Neural crest cell (in vitro differentiated cells): ENCODE results near the gene LARGE1. TPM values are rescaled to one million over a fixed set of nuclear protein-coding genes. Genes with fewer than 3 reads are reported as not detected.

Source experiments
- DNase-seq: peaks from one replicate; pipeline ENCODE4 v3.0.0; 2021; ENCODE audit warnings: low read depth, mixed read lengths, low spot score
- H3K27ac Mint-ChIP-seq: one replicate; pipeline ENCODE4 v1.8.0; 2021; ENCODE audit warnings: mild to moderate bottlenecking, mixed read lengths; ENCODE audit not compliant: unreplicated experiment
- H3K27me3 Mint-ChIP-seq: 2 replicates; pipeline ENCODE4 v1.8.0; 2021; ENCODE audit warnings: low read depth, mild to moderate bottlenecking, mixed read lengths
- H3K36me3 Mint-ChIP-seq: 2 replicates; pipeline ENCODE4 v1.8.0; 2021; ENCODE audit warnings: low read depth, mild to moderate bottlenecking, mixed read lengths
- H3K4me1 Mint-ChIP-seq: 2 replicates; pipeline ENCODE4 v1.8.0; 2021; ENCODE audit warnings: mixed read lengths
- H3K4me3 Mint-ChIP-seq: one replicate; pipeline ENCODE4 v1.8.0; 2021; ENCODE audit warnings: mild to moderate bottlenecking, mixed read lengths
- H3K9me3 Mint-ChIP-seq: 2 replicates; pipeline ENCODE4 v1.8.0; 2021; ENCODE audit warnings: mixed read lengths
- CTCF ChIP-seq: fragments of 200-600 bp; sonication (generic); conservative IDR thresholded peaks from 2 replicates; pipeline ENCODE4 v1.5.0; 2021; ENCODE audit warnings: antibody characterized with exemption, mild to moderate bottlenecking
- total RNA-seq: library from RNA; stranded (reverse); gene quantifications from 2 replicates; pipeline ENCODE4 v1.2.1, GENCODE V29; 2021

The LARGE1 gene
- total RNA-seq, 1 donor from 2014 or later, result 33.0 TPM

- no peaks in the 10 kb centered on the region for H3K9me3 Mint-ChIP-seq
Observed at GRCh38 chr22:33913188-33913587, 7.1 kb downstream of the LARGE1 start.

GRCh38 chr22:33909911-33910310 lies 10.4 kb downstream of the LARGE1 start:
- no peak overlapping the region for H3K27ac Mint-ChIP-seq
- peaks cover 3% of the 10 kb centered on the region for H3K4me1 Mint-ChIP-seq
- H3K36me3 Mint-ChIP-seq, result peaks cover 19% of the 10 kb centered on the region
- no peaks in the 10 kb centered on the region for H3K27me3 Mint-ChIP-seq
- no peak for TF ChIP-seq CTCF
- peaks cover 2% of the 10 kb centered on the region for H3K9me3 Mint-ChIP-seq
- H3K4me3 Mint-ChIP-seq, result no peak overlapping the region
- no peak for DNase-seq

More at GRCh38 chr22:33913188-33913587, 7.1 kb downstream of the LARGE1 start:
- Mint-ChIP-seq H3K36me3 (peaks cover 15% of the 10 kb centered on the region), H3K27me3 (peaks cover 2% of the 10 kb centered on the region), H3K4me3 (no peak overlapping the region), H3K4me1 (peaks cover 19% of the 10 kb centered on the region), H3K27ac (no peak overlapping the region)
- TF ChIP-seq CTCF, result no peak
- DNase-seq, result no peak

- Mint-ChIP-seq H3K27me3 (no peaks in the 10 kb centered on the region), H3K4me1 (peaks cover 3% of the 10 kb centered on the region), H3K9me3 (peaks cover 2% of the 10 kb centered on the region), H3K36me3 (peaks cover 19% of the 10 kb centered on the region), H3K27ac (no peak overlapping the region), H3K4me3 (no peak overlapping the region)
- DNase-seq, result no peak
- no peak for TF ChIP-seq CTCF
Observed at GRCh38 chr22:33909075-33909458, 11.2 kb downstream of the LARGE1 start.

GRCh38 chr22:33908171-33909074 lies 11.9 kb downstream of the LARGE1 start:
- Mint-ChIP-seq H3K9me3 (peaks cover 2% of the 10 kb centered on the region), H3K27ac (no peak overlapping the region), H3K27me3 (no peaks in the 10 kb centered on the region), H3K36me3 (peaks cover 17% of the 10 kb centered on the region), H3K4me1 (peaks cover 3% of the 10 kb centered on the region), H3K4me3 (no peak overlapping the region)
- TF ChIP-seq CTCF, result no peak
- no peak for DNase-seq

- Mint-ChIP-seq H3K36me3 (peaks cover 17% of the 10 kb centered on the region), H3K27me3 (no peaks in the 10 kb centered on the region), H3K27ac (peak overlapping the region; percentile 6), H3K9me3 (peaks cover 2% of the 10 kb centered on the region), H3K4me1 (peaks cover 8% of the 10 kb centered on the region), H3K4me3 (no peak overlapping the region)
- no peak for TF ChIP-seq CTCF
- DNase-seq, result no peak
Observed at GRCh38 chr22:33906954-33907353, 13.3 kb downstream of the LARGE1 start.
